Renal pelvis (tissue), 12 donors: ENCODE measurements around the gene ANKHD1. TPM values are rescaled to one million over a fixed set of nuclear protein-coding genes. Genes with fewer than 3 reads are reported as not detected.

Experiments
- DNase-seq: peaks from one replicate; pipeline ENCODE4 v3.0.0-alpha.2; 2013
- long read RNA-seq, 16 experiments: transcript quantifications; one replicate each; lab custom pipeline, GENCODE V29; 2026
- polyA plus RNA-seq, 3 donors: library from polyadenylated mRNA; unstranded; fragments of 120-200 nt; gene quantifications; one replicate each; pipeline ENCODE4 v1.2.1, GENCODE V29; 2013; ENCODE audit not compliant: insufficient read length in 3 of 3

Gene ANKHD1, protein sequence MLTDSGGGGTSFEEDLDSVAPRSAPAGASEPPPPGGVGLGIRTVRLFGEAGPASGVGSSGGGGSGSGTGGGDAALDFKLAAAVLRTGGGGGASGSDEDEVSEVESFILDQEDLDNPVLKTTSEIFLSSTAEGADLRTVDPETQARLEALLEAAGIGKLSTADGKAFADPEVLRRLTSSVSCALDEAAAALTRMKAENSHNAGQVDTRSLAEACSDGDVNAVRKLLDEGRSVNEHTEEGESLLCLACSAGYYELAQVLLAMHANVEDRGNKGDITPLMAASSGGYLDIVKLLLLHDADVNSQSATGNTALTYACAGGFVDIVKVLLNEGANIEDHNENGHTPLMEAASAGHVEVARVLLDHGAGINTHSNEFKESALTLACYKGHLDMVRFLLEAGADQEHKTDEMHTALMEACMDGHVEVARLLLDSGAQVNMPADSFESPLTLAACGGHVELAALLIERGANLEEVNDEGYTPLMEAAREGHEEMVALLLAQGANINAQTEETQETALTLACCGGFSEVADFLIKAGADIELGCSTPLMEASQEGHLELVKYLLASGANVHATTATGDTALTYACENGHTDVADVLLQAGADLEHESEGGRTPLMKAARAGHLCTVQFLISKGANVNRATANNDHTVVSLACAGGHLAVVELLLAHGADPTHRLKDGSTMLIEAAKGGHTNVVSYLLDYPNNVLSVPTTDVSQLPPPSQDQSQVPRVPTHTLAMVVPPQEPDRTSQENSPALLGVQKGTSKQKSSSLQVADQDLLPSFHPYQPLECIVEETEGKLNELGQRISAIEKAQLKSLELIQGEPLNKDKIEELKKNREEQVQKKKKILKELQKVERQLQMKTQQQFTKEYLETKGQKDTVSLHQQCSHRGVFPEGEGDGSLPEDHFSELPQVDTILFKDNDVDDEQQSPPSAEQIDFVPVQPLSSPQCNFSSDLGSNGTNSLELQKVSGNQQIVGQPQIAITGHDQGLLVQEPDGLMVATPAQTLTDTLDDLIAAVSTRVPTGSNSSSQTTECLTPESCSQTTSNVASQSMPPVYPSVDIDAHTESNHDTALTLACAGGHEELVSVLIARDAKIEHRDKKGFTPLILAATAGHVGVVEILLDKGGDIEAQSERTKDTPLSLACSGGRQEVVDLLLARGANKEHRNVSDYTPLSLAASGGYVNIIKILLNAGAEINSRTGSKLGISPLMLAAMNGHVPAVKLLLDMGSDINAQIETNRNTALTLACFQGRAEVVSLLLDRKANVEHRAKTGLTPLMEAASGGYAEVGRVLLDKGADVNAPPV (N-terminal part only)
- polyA plus RNA-seq = 100 to 1,000 TPM in 2 of 3 donors, 10 to 100 TPM in 1; 96.7 to 152 (median 126) TPM
- long read RNA-seq, donor 1, partial matches to known transcripts = 10 of 14 reads
- long read RNA-seq, donor 1, other reads (novel, unspliced or antisense) = 0 of 14 reads
- long read RNA-seq, donor 2, partial matches to known transcripts = 10 of 18 reads
- long read RNA-seq, donor 2, other reads (novel, unspliced or antisense) = 0 of 18 reads
- long read RNA-seq, donor 3, transcript ANKHD1-215 (2 exons, 710 nt) = major isoform, 5 of 19 reads
- long read RNA-seq, donor 3, partial matches to known transcripts = 13 of 19 reads
- long read RNA-seq, donor 3, other reads (novel, unspliced or antisense) = 0 of 19 reads
- long read RNA-seq, donor 4, partial matches to known transcripts = 0 of 1 reads
- long read RNA-seq, donor 4, other reads (novel, unspliced or antisense) = 0 of 1 reads
- long read RNA-seq, donor 5, partial matches to known transcripts = 7 of 9 reads
- long read RNA-seq, donor 5, other reads (novel, unspliced or antisense) = 0 of 9 reads
- long read RNA-seq, donor 6, partial matches to known transcripts = 56 of 65 reads
- long read RNA-seq, donor 6, other reads (novel, unspliced or antisense) = 0 of 65 reads
- long read RNA-seq, donor 7, transcript ANKHD1-215 (2 exons, 710 nt) = major isoform, 6 of 22 reads
- long read RNA-seq, donor 7, partial matches to known transcripts = 14 of 22 reads
- long read RNA-seq, donor 7, other reads (novel, unspliced or antisense) = 0 of 22 reads
- long read RNA-seq, donor 8, partial matches to known transcripts = 7 of 12 reads
- long read RNA-seq, donor 8, other reads (novel, unspliced or antisense) = 0 of 12 reads
- long read RNA-seq, donor 9, partial matches to known transcripts = 31 of 35 reads
- long read RNA-seq, donor 9, other reads (novel, unspliced or antisense) = 0 of 35 reads
- long read RNA-seq, donor 10, transcript ANKHD1-218 (2 exons, 522 nt) = major isoform, 7 of 38 reads
- long read RNA-seq, donor 10, partial matches to known transcripts = 26 of 38 reads
- long read RNA-seq, donor 10, other reads (novel, unspliced or antisense) = 0 of 38 reads
- long read RNA-seq, donor 11, partial matches to known transcripts = 21 of 23 reads
- long read RNA-seq, donor 11, other reads (novel, unspliced or antisense) = 0 of 23 reads
- long read RNA-seq, donor 12, transcript ANKHD1-218 (2 exons, 522 nt) = major isoform, 8 of 69 reads
- long read RNA-seq, donor 12, partial matches to known transcripts = 56 of 69 reads
- long read RNA-seq, donor 12, other reads (novel, unspliced or antisense) = 0 of 69 reads
- long read RNA-seq, donor 13, partial matches to known transcripts = 44 of 48 reads
- long read RNA-seq, donor 13, other reads (novel, unspliced or antisense) = 0 of 48 reads
- long read RNA-seq, donor 14, transcript ANKHD1-215 (2 exons, 710 nt) = major isoform, 10 of 75 reads
- long read RNA-seq, donor 14, partial matches to known transcripts = 60 of 75 reads
- long read RNA-seq, donor 14, other reads (novel, unspliced or antisense) = 0 of 75 reads
- long read RNA-seq, donor 15, transcript ANKHD1-215 (2 exons, 710 nt) = minor isoform, 6 of 27 reads
- long read RNA-seq, donor 15, transcript ANKHD1-218 (2 exons, 522 nt) = major isoform, 7 of 27 reads
- long read RNA-seq, donor 15, partial matches to known transcripts = 14 of 27 reads
- long read RNA-seq, donor 15, other reads (novel, unspliced or antisense) = 0 of 27 reads
- long read RNA-seq, donor 16, partial matches to known transcripts = 32 of 36 reads
- long read RNA-seq, donor 16, other reads (novel, unspliced or antisense) = 0 of 36 reads

DNA sequence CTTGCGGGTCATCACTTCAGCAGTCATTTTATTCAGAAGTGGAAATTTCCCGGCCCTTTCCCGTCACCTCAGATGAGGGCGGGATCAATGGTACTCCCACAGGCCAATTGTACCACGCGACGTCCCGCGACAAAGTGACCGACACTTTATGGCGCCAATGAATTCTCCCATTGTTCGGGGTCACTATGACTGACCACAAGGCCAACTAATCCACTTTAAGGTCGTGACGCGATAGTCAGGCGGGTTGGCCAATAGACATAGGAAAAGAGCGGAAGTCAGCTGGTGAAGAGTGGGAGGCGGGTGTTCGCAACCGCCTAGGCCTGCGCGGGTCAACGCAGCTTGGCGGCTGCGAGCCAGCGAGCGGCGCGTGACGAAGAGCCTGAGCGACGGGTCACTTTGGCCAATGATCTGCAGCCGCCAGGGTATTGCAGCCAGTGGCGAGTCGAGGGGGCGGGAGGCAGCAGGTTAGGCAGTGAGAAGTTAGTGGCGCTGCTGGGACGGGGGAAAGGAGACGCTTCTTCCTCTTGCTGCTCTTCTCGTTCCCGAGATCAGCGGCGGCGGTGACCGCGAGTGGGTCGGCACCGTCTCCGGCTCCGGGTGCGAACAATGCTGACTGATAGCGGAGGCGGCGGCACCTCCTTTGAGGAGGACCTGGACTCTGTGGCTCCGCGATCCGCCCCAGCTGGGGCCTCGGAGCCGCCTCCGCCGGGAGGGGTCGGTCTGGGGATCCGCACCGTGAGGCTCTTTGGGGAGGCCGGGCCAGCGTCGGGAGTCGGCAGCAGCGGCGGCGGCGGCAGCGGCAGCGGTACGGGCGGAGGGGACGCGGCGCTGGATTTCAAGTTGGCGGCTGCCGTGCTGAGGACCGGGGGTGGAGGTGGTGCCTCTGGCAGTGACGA lies at the start of gene ANKHD1:
Gene ANKHD1, plus strand, starts transcription at position 472 of the 896 bp plus-strand sequence. Its CDS starts 135 bp downstream, at position 607.
- peak; percentile 100 for DNase-seq

DNA sequence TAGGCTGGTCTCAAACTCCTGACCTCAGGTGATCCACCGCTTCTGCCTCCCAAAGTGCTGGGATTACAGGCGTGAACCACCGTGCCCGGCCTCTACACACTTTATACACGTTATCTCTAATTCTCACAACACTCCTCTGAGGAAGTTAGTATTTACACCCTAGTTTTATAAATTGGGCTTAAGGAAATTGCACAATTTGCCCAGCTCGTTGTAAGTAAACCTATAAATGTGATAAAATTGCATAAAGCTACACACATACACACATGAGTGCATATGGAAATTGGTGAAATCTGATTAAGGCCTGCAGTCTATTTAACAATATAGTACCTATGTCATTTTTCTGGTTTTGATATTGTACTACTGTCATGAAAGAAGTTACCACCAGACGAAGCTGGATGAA lies 46.1 kb upstream of the ANKHD1 start:
- DNase-seq = no peak

DNA sequence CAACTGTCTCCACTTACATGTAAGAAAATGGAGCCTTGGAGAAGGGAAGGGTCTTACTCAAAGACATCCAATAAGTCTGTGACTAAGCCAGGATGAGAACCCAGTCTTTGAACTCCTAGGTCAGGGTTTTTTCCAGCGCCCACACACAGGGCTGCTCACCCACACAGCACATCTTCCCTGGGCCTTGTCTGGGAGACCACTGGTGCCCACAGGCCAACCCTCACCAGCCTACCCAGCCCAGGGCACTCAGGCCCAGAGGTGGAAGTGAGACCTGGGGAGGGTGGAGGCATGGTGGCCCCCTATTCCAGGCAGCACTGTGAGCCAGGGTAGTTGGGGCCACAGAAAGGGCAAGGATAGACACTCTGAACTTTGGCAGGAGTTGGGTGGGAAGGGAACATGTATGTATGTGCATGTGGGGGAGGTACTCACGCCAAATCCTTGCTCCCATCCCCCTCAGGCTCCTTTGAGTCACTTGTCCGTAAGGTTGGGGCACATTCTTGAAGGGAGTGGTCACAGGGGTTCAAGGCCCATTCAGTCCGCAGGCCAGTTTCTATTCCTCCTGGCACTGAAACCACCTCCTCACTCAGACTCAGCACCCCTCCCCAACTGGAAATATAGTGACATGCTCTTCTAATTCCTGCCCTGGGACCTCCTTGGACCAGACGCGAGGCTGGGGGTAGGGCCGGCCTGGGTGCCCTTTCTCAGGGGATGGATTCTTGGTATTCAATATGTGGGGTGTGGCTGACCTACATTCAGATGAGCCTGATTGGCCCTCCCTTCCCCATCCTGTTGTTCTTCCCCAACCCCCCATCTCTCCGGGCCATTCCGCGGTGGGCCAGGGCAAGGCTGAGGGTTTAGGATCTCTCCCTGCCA lies 44.5 kb upstream of the ANKHD1 start:
- no peak for DNase-seq

DNA sequence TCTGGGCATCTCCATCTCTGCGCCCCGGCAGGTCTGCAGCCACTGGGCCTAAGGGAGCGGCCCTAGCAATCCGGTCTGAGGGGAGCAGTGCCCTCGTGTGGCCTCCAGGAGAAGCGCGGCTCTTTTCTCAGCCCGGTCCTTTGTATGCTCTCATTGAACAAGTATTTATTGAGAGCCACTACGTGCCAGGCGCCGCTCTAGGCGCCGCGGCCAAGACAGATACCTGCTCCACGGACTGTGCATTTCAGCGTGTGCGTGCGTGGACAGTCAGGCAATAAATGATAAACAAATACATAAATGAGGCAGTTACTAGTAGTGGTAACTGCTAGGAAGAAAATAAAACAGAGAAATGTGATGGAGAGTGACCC lies 43.9 kb upstream of the ANKHD1 start:
- DNase-seq = peak; percentile 80

DNA sequence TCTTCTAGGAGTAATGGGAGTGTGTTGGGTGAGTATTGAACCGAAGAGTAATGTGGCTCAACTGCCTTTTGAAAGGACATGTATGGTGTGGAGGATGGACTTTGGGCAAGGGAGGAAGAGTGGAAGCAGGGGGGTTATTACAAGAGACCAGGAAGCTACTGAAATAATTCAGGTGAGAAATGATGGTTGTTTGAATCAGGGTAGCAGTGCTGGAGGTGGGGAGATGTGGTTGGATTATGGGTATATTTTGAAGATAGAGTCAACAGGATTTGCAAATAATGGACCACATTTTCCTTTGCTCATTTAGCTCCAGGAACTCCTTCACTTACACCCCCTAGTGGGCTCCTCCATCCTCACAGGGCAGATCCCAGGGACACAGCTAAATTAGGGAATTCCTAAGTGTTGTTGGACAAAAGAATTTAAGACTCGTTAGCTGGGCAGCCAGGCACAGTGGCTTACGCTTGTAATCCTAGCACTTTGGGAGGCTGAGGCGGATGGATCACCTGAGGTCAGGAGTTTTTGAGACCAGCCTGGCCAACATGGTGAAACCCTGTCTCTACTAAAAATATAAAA lies 42.8 kb upstream of the ANKHD1 start:
- DNase-seq = no peak

DNA sequence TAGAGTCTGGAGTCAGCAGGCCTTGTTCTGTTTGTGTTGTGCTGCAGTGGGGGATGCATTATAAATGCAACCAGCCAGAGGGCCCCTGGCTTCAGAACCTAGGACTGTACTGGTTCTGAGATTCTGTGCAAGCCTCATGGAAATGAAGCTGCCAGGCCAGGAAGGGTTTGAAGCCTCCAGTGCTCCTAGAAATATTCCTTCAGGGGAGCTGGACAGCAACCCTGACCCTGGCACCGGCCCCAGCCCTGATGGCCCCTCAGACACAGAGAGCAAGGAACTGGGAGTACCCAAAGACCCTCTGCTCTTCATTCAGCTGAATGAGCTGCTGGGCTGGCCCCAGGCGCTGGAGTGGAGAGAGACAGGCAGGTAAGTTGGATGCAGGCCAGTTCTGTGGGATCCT lies 41.5 kb upstream of the ANKHD1 start, which contains the start of gene SLC4A9:
Gene SLC4A9, plus strand, starts transcription at position 94 of the 400 bp plus-strand sequence. Its CDS starts 43 bp downstream, at position 137.
- DNase-seq = no peak

DNA sequence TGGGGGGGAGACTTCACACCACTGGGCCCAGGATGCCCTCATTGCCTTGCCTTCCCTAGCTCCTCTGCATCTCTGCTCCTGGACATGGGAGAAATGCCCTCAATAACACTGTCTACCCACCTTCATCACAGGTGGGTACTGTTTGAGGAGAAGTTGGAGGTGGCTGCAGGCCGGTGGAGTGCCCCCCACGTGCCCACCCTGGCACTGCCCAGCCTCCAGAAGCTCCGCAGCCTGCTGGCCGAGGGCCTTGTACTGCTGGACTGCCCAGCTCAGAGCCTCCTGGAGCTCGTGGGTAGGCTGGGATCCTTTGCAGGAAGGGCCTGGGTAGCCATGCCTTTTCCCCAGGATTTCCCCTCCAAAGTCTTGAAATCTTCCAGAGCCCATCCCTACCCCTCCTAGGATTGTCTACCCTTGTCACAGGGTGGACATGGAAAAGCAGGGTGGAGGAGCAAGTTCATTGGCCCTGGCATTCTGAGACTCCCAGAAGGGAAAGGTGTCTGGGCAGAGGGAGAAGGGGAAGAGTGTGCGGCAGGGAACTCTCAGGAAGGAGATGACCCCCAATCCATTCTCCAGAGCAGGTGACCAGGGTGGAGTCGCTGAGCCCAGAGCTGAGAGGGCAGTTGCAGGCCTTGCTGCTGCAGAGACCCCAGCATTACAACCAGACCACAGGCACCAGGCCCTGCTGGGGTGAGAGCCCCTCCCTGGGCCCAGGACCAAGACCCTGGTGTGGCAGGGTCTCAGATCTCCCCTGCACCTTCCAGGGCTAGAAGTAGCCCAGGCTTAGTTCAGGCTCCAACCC lies 40.8 kb upstream of the ANKHD1 start:
- DNase-seq = no peak

DNA sequence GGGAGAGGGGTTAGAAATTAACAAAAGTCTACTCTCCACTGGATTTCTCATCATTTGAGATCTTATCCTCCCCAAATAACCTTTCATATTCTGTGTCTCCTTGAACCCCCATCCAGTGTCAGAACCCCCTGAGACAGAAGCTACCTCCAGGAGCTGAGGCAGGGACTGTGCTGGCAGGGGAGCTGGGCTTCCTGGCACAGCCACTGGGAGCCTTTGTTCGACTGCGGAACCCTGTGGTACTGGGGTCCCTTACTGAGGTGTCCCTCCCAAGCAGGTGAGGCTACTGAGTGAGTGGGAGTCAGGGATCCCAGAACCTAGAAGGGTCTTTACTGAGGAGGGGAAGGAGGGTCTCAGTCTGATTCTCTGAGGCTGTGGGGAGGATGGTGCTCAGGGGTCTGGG lies 39.7 kb upstream of the ANKHD1 start:
- DNase-seq = no peak

DNA sequence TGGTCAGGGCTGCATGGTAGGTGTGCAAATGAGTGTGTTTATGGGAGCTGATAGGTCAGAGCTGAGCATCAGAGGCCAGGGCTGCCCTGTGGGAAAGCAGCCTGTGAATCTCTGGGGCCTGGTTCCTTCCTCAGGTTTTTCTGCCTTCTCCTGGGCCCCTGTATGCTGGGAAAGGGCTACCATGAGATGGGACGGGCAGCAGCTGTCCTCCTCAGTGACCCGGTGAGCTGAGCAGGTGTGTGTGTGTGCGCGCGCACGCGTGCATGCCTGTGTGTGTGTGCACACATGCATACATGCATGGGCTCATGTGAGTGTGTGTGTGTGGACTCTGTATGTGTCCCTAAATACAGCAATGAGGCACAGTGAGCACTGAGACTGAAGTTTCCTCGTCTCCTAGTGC lies 39.3 kb upstream of the ANKHD1 start:
- DNase-seq = no peak

DNA sequence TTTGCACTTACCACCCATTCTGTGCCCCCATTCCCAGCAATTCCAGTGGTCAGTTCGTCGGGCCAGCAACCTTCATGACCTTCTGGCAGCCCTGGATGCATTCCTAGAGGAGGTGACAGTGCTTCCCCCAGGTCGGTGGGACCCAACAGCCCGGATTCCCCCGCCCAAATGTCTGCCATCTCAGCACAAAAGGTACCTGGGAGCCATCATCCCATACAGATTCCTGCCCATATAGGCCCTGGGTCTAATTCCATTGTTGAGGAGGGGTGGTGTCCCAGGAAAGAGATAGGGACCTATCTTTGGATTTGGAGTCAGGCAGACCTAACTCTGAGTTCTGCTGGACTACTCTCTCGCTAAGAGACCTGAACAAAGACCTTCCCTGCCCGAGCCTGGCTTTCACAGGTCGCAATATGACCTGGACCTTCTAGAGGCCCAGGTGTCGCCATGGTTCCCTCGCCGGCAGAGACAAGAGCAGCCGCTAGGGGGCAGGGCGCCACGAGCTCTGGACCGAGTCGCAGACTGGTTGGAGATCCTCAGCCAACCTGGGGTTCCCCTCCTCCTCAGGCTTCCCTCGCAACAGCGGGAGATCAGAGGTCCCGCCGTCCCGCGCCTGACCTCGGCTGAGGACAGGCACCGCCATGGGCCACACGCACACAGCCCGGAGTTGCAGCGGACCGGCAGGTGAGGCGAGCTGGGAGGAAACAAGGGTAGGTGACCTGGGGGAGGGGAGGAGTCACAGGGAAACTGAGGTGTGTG lies 38.6 kb upstream of the ANKHD1 start:
- DNase-seq = peak; percentile 61

DNA sequence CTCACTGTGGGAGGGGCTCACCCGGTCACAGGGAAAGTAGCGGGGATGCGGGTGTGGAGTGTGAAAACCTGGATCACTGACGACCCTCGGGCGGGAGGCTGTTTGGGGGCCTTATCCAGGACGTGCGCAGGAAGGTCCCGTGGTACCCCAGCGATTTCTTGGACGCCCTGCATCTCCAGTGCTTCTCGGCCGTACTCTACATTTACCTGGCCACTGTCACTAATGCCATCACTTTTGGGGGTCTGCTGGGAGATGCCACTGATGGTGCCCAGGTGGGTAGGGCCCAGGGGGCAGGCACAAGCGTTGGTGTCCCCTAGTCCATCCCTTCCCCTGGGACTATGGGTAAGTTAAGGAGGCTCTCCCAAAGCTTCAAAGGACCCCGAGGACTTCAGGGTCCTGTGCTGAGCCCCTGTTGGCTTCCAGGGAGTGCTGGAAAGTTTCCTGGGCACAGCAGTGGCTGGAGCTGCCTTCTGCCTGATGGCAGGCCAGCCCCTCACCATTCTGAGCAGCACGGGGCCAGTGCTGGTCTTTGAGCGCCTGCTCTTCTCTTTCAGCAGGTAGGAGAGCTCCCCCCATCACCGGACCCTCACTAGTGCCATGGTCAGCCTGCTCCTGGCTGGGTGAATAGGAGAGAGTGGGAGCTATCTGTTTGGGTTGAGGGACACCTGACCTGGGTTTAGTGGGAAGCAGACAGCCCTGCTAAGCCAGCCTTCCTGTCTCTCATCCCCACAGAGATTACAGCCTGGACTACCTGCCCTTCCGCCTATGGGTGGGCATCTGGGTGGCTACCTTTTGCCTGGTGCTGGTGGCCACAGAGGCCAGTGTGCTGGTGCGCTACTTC lies 37.8 kb upstream of the ANKHD1 start:
- DNase-seq = no peak

DNA sequence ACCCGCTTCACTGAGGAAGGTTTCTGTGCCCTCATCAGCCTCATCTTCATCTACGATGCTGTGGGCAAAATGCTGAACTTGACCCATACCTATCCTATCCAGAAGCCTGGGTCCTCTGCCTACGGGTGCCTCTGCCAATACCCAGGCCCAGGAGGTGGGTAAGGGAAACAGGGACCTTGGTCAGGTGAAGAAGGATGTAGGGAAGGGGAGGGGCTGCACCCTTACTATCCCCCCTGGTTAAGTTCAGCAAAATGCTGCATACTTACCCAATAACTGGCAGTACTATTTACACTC lies 37.2 kb upstream of the ANKHD1 start:
- no peak for DNase-seq

DNA sequence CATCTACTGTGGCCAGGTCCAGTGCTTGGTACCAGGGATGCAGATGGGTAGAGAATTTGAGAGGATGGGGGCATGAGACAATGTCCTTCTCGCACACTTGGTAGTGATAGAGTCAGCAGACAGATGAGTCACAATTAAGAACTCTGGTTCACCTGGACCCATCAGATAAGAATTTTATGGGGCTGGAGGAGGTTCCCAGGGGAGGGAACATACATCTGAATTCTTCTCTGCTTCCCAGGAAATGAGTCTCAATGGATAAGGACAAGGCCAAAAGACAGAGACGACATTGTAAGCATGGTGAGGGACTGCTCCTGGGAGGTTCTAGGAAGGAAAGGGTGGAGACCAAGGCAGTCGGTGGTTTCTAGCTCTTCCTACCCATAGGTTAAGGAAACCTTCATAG lies 36.4 kb upstream of the ANKHD1 start:
- no peak for DNase-seq
